SK-N-SH treated with all-trans-retinoic acid at 6 μM for 48 hours (cell line): ENCODE measurements around the gene ZNF664.

Source experiments
- ATAC-seq: fragments of 200-7000 bp; cut with Tn5 transposase; 3 replicates; pipeline ENCODE4 v1.9.1; 2020; ENCODE audit warnings: mild to moderate bottlenecking, moderate library complexity
- ARNTL ChIP-seq: fragments of 450-650 bp; formaldehyde crosslinking; IDR thresholded peaks from 2 replicates; pipeline ENCODE4 v1.5.0; 2020; ENCODE audit warnings: low read depth, mild to moderate bottlenecking, moderate library complexity, borderline replicate concordance
- BACH2 ChIP-seq: fragments of 250-450 bp; sonication (Bioruptor Pico); IDR thresholded peaks from 2 replicates; pipeline ENCODE4 v1.9.0; 2021; ENCODE audit warnings: mild to moderate bottlenecking, borderline replicate concordance
- CREB5 ChIP-seq: fragments of 250-450 bp; sonication (Bioruptor Pico); IDR thresholded peaks from 2 replicates; pipeline ENCODE4 v1.5.1; 2020; ENCODE audit warnings: low read depth, mild to moderate bottlenecking, moderate library complexity
- CSRNP3 ChIP-seq: fragments of 250-450 bp; sonication (Bioruptor Pico); IDR thresholded peaks from 2 replicates; pipeline ENCODE4 v1.5.1; 2021; ENCODE audit warnings: mild to moderate bottlenecking, moderate library complexity
- ESRRG ChIP-seq: fragments of 250-450 bp; sonication (Bioruptor Pico); IDR thresholded peaks from 2 replicates; pipeline ENCODE4 v1.6.1; 2021; ENCODE audit warnings: mild to moderate bottlenecking
- ISL1 ChIP-seq: fragments of 250-450 bp; sonication (Bioruptor Pico); IDR thresholded peaks from 2 replicates; pipeline ENCODE4 v2.1.2; 2022; ENCODE audit warnings: mild to moderate bottlenecking, moderate library complexity
- OSR1 ChIP-seq: fragments of 250-450 bp; sonication (Bioruptor Pico); IDR thresholded peaks from 2 replicates; pipeline ENCODE4 v1.8.0; 2022; ENCODE audit warnings: moderate library complexity, mild to moderate bottlenecking, inconsistent platforms
- PATZ1 ChIP-seq: fragments of 250-450 bp; sonication (Bioruptor Pico); IDR thresholded peaks from 2 replicates; pipeline ENCODE4 v1.8.0; 2020; ENCODE audit warnings: mild to moderate bottlenecking, moderate library complexity, borderline replicate concordance
- POU6F1 ChIP-seq: fragments of 250-450 bp; sonication (Bioruptor Pico); IDR thresholded peaks from 2 replicates; pipeline ENCODE4 v1.8.0; 2021; ENCODE audit warnings: low read depth, mild to moderate bottlenecking, moderate library complexity, borderline replicate concordance
- PPARA ChIP-seq: fragments of 250-450 bp; sonication (Bioruptor Pico); IDR thresholded peaks from 2 replicates; pipeline ENCODE4 v1.5.0; 2020; ENCODE audit warnings: mild to moderate bottlenecking, borderline replicate concordance
- SNAI2 ChIP-seq: fragments of 250-450 bp; sonication (Bioruptor Pico); IDR thresholded peaks from 2 replicates; pipeline ENCODE4 v1.5.0; 2020; ENCODE audit warnings: mild to moderate bottlenecking, moderate library complexity
- TCF4 ChIP-seq: fragments of 250-450 bp; sonication (Bioruptor Pico); IDR thresholded peaks from 2 replicates; pipeline ENCODE4 v1.8.0; 2021; ENCODE audit warnings: mild to moderate bottlenecking, moderate library complexity, borderline replicate concordance
- TOX ChIP-seq: fragments of 250-450 bp; sonication (Bioruptor Pico); IDR thresholded peaks from 2 replicates; pipeline ENCODE4 v1.8.0; 2021; ENCODE audit warnings: mild to moderate bottlenecking, moderate library complexity, borderline replicate concordance
- TSHZ2 ChIP-seq: fragments of 250-450 bp; sonication (Bioruptor Pico); IDR thresholded peaks from 2 replicates; pipeline ENCODE4 v1.5.0; 2020; ENCODE audit warnings: mild to moderate bottlenecking, moderate library complexity
- ZC3H10 ChIP-seq: fragments of 250-450 bp; sonication (Bioruptor Pico); IDR thresholded peaks from 2 replicates; pipeline ENCODE4 v1.5.1; 2021; ENCODE audit warnings: mild to moderate bottlenecking, moderate library complexity
- ZFP30 ChIP-seq: fragments of 450-650 bp; formaldehyde crosslinking; IDR thresholded peaks from 2 replicates; pipeline ENCODE4 v1.5.0; 2022; ENCODE audit warnings: mild to moderate bottlenecking, moderate library complexity
- ZNF70 ChIP-seq: fragments of 450-650 bp; formaldehyde crosslinking; IDR thresholded peaks from 2 replicates; pipeline ENCODE4 v1.5.0; 2020; ENCODE audit warnings: mild to moderate bottlenecking, moderate library complexity

The ZNF664 gene

GRCh38 chr12:123971449-123971769, 1.6 kb upstream of the ZNF664 start:
- ATAC-seq: no peak
- TF ChIP-seq ESRRG (CRISPR knock-in tag): no peak
- TF ChIP-seq PATZ1 (CRISPR knock-in tag): no peak
- no peak for TF ChIP-seq POU6F1 (CRISPR knock-in tag)
- TF ChIP-seq PPARA (CRISPR knock-in tag): no peak
- TF ChIP-seq TSHZ2 (CRISPR knock-in tag): no peak
- TF ChIP-seq BACH2: no peak
- no peak for TF ChIP-seq TCF4 (CRISPR knock-in tag)
- TF ChIP-seq ZFP30: no peak
- no peak for TF ChIP-seq OSR1 (CRISPR knock-in tag)
- TF ChIP-seq, all 23 proteins: peak for 0

- ATAC-seq: peak; percentile 57
- TF ChIP-seq SNAI2 (CRISPR knock-in tag) (no peak), OSR1 (CRISPR knock-in tag) (no peak), ISL1 (CRISPR knock-in tag) (no peak), CSRNP3 (no peak)
Measured at GRCh38 chr12:123971770-123972456, 1.1 kb upstream of the ZNF664 start.

GRCh38 chr12:123973552-123974341, 732 bp downstream of the ZNF664 start:
- TF ChIP-seq TOX (CRISPR knock-in tag) (no peak), OSR1 (CRISPR knock-in tag) (no peak), PATZ1 (CRISPR knock-in tag) (no peak), ARNTL (CRISPR knock-in tag) (no peak), TCF4 (CRISPR knock-in tag) (no peak), ESRRG (CRISPR knock-in tag) (no peak), CREB5 (CRISPR knock-in tag) (no peak), ZNF70 (CRISPR knock-in tag) (no peak), ZC3H10 (no peak), ZFP30 (no peak), SNAI2 (CRISPR knock-in tag) (no peak), BACH2 (no peak), POU6F1 (CRISPR knock-in tag) (no peak)
- TF ChIP-seq, all 23 proteins: peak for 0
- peak; percentile 24 for ATAC-seq
